Measurements from ENCODE around the gene NXPH1.

- TF ChIP-seq EZH2 (IDR thresholded peaks at IDR 0.05; ENCODE audit: borderline replicate concordance, insufficient read depth, low read length, poor library complexity, severe bottlenecking) = no peak
- TF ChIP-seq CTCF (IDR thresholded peaks at IDR 0.05; ENCODE audit: poor library complexity, severe bottlenecking) = no peak
- TF ChIP-seq RAD21 (conservative IDR thresholded peaks at IDR 0.05) = no peak
Measured at GRCh38 chr7:8778459-8778858, 345.1 kb downstream of the NXPH1 start.

Measured in neural cell (in vitro differentiated cells).